Stomach (tissue), 9 donors: ENCODE data around the gene HERC6. TPM values are rescaled to one million over a fixed set of nuclear protein-coding genes. Genes with fewer than 3 reads are reported as not detected.
"Not testable (repeated sequence)": the region's sequence is repeated elsewhere in the genome, so short reads cannot be mapped to it uniquely, and the experiment has no call there.

ENCODE experiments used
- DNase-seq, 2 donors: peaks; one replicate each; pipeline versions ENCODE4 v3.0.0 to v3.0.0-alpha.2; 2013 to 2019
- H3K27ac ChIP-seq, 5 donors: fragments of 200-600 bp in 4 of 5; sonication (generic) in 4 of 5; one replicate each; pipeline ENCODE4 v1.5.1; 2013 to 2019; ENCODE audit warnings: mild to moderate bottlenecking in 1 of 5, moderate library complexity in 1 of 5
- H3K27me3 ChIP-seq, 3 donors: fragments of 200-600 bp; sonication (generic); one replicate each; pipeline ENCODE4 v1.5.1; 2017 to 2019; ENCODE audit warnings: mixed run types in 1 of 3
- H3K36me3 ChIP-seq, 4 donors: fragments of 200-600 bp; sonication (generic); 1 replicate in 3 of 4; 2 replicates in 1 of 4; pipeline ENCODE4 v1.5.1; 2016 to 2019
- H3K4me1 ChIP-seq, 4 donors: fragments of 200-600 bp; sonication (generic); one replicate each; pipeline ENCODE4 v1.5.1; 2016 to 2019
- H3K4me3 ChIP-seq, 4 donors: fragments of 200-600 bp; sonication (generic) in 3 of 4; one replicate each; pipeline ENCODE4 v1.5.1; 2016 to 2019; ENCODE audit warnings: mild to moderate bottlenecking in 1 of 4
- H3K9me3 ChIP-seq, 4 donors: fragments of 200-600 bp; sonication (generic); one replicate each; pipeline ENCODE4 v1.5.1; 2016 to 2019
- CTCF ChIP-seq, 7 experiments: fragments of 450-650 bp in 4 of 7; fragments of 200-600 bp in 3 of 7; sonication (generic) in 3 of 7; IDR thresholded peaks; one replicate each; pipeline ENCODE4 v1.5.1; 2016 to 2019; ENCODE audit warnings: antibody characterized with exemption in 7 of 7, control low read depth in 2 of 7, mild to moderate bottlenecking in 1 of 7
- EP300 ChIP-seq: sonication (generic); formaldehyde crosslinking; IDR thresholded peaks from one replicate; pipeline ENCODE4 v1.6.1; 2017; ENCODE audit warnings: antibody characterized with exemption
- POLR2A ChIP-seq, 4 donors: fragments of 450-650 bp; IDR thresholded peaks; one replicate each; pipeline ENCODE4 v1.6.1; 2016; ENCODE audit warnings: antibody characterized with exemption in 4 of 4, control low read depth in 2 of 4, mild to moderate bottlenecking in 1 of 4, moderate library complexity in 1 of 4
- POLR2AphosphoS5 ChIP-seq, 3 donors: sonication (generic); formaldehyde crosslinking; IDR thresholded peaks; one replicate each; pipeline ENCODE4 v1.6.1; 2016; ENCODE audit warnings: antibody characterized with exemption in 3 of 3
- WGBS, 5 donors: extraction: QIAGEN DNeasy Blood & Tissue Kit in 3 of 5; methylation state at CpG; one replicate each; pipeline versions ENCODE4 v1.1.5 to v1.1.7; 2013 to 2018; 5-methylcytosine and 5-hydroxymethylcytosine counted together
- intact Hi-C: fragments of 100-400 bp; cut with DNase I; formaldehyde crosslinking; loops from one replicate; pipeline ENCODE4 v1.15.1; 2023; ENCODE audit warnings: low total_unique reads
- polyA plus RNA-seq, 3 donors: library from polyadenylated mRNA; stranded (reverse); fragments of 200-250 nt; gene quantifications; one replicate each; pipeline ENCODE4 v1.2.3, GENCODE V29; 2013
- total RNA-seq, 5 donors: library from RNA; depleted of rRNA; stranded (reverse); fragments of >200 nt; gene quantifications; one replicate each; pipeline versions ENCODE4 v1.1.0 to v1.2.3, GENCODE V29; 2014 to 2016
- donor health status: healthy with polysubstance abuse.
- donor health status: Bipolar disorder and iron deficiency.
- donor health status: healthy.

The HERC6 gene
- total and polyA plus RNA-seq, 8 donors = 0.58 to 18.7 (median 5.1) TPM

- WGBS, 5 donors = 80 to 97% (median 88%) methylated on average over 6 to 7 of the region's 7 CpGs
- intact Hi-C loops = no loop called here
- DNase-seq = no peak
- Histone ChIP-seq H3K27ac (no peak overlapping the region), H3K9me3 (peaks cover 0 to 14% (median 6%) of the 10 kb centered on the region in 4 donors), H3K4me3 (no peak overlapping the region), H3K4me1 (no peaks in the 10 kb centered on the region), H3K36me3 (no peaks in the 10 kb centered on the region), H3K27me3 (no peaks in the 10 kb centered on the region)
- TF ChIP-seq POLR2AphosphoS5 (IDR thresholded peaks at IDR 0.05) = no peak
- TF ChIP-seq EP300 = no peak
- TF ChIP-seq POLR2A (IDR thresholded peaks at IDR 0.05) = no peak
- no peak for TF ChIP-seq CTCF (IDR thresholded peaks at IDR 0.05)
Observed at GRCh38 chr4:88360256-88360655, 18.4 kb upstream of the HERC6 start.

- no peak overlapping the region for H3K4me3 ChIP-seq
- 94 to 97% (median 97%) methylated on average over 16 of the region's 16 CpGs for WGBS, 5 donors
- H3K9me3 ChIP-seq = peaks cover 0 to 10% (median 6%) of the 10 kb centered on the region in 4 donors
- no peak for DNase-seq
- no peaks in the 10 kb centered on the region for H3K4me1 ChIP-seq
- no peaks in the 10 kb centered on the region for H3K36me3 ChIP-seq
- no peak for TF ChIP-seq POLR2A (IDR thresholded peaks at IDR 0.05)
- no peak for TF ChIP-seq POLR2AphosphoS5 (IDR thresholded peaks at IDR 0.05)
- no peak for TF ChIP-seq EP300
- TF ChIP-seq CTCF (IDR thresholded peaks at IDR 0.05) = no peak
- H3K27me3 ChIP-seq = no peaks in the 10 kb centered on the region
- intact Hi-C loops = no loop called here
- H3K27ac ChIP-seq = no peak overlapping the region
Observed at GRCh38 chr4:88360791-88361190, 17.9 kb upstream of the HERC6 start.

GRCh38 chr4:88361217-88361773, 17.4 kb upstream of the HERC6 start:
- H3K4me3 ChIP-seq, H3K4me1 ChIP-seq, H3K9me3 ChIP-seq, H3K27me3 ChIP-seq, DNase-seq, H3K27ac ChIP-seq, intact Hi-C loops, H3K36me3 ChIP-seq: not testable (repeated sequence)
- WGBS, 5 donors = 90 to 96% (median 92%) methylated on average over 18 of the region's 18 CpGs

GRCh38 chr4:88366460-88366859, 12.2 kb upstream of the HERC6 start:
- DNase-seq = no peak
- H3K4me3 ChIP-seq = no peak overlapping the region
- no peaks in the 10 kb centered on the region for H3K27me3 ChIP-seq
- peaks cover 0 to 10% (median 6%) of the 10 kb centered on the region in 4 donors for H3K9me3 ChIP-seq
- TF ChIP-seq EP300 (no peak), POLR2AphosphoS5 (IDR thresholded peaks at IDR 0.05) (no peak), POLR2A (IDR thresholded peaks at IDR 0.05) (no peak), CTCF (IDR thresholded peaks at IDR 0.05) (no peak)
- intact Hi-C loops = loop anchor here (5.0 kb wide), 2 partner anchors 101 to 146 kb away; no protein-coding TSS in a partner anchor
- H3K36me3 ChIP-seq = no peaks in the 10 kb centered on the region
- H3K27ac ChIP-seq = no peak overlapping the region
- H3K4me1 ChIP-seq = no peaks in the 10 kb centered on the region
- WGBS, 5 donors = 71 to 84% (median 75%) methylated on average over 2 of the region's 2 CpGs

- peaks cover 0 to 10% (median 6%) of the 10 kb centered on the region in 4 donors for H3K9me3 ChIP-seq
- H3K27me3 ChIP-seq = no peaks in the 10 kb centered on the region
- DNase-seq = no peak
- H3K27ac ChIP-seq = no peak overlapping the region
- H3K4me3 ChIP-seq = no peak overlapping the region
- intact Hi-C loops = loop anchor here (5.0 kb wide), 2 partner anchors 99 to 144 kb away; no protein-coding TSS in a partner anchor
- no peaks in the 10 kb centered on the region for H3K36me3 ChIP-seq
- TF ChIP-seq CTCF (IDR thresholded peaks at IDR 0.05) (no peak), POLR2A (IDR thresholded peaks at IDR 0.05) (no peak), POLR2AphosphoS5 (IDR thresholded peaks at IDR 0.05) (no peak), EP300 (no peak)
- 78 to 88% (median 83%) methylated on average over 5 of the region's 5 CpGs for WGBS, 5 donors
- H3K4me1 ChIP-seq = no peaks in the 10 kb centered on the region
Observed at GRCh38 chr4:88367826-88368225, 10.8 kb upstream of the HERC6 start.
